ENCODE results near the gene GTF3C5.
"Not testable (repeated sequence)": the region's sequence is repeated elsewhere in the genome, so short reads cannot be mapped to it uniquely, and the experiment has no call there.

The GTF3C5 gene

DNA sequence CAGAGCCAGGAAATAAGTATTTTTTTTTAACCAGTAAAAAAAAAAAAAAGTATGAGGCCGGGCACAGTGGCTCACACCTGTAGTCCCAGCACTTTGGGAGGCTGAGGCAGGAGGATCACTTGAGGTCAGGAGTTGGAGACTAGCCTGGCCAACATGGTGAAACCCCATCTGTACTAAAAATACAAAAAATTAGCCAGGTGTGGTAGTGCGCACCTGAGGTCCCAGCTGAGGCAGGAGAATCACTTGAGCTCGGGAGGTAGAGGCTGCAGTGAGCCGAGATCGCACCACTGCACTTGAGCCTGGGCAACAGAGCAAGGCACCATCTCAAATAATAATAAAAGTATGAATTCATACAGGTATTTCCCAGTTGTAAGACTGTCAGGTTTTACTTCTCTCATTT is 41.4 kb downstream of the GTF3C5 start:
- not testable (repeated sequence) for DNase-seq

DNA sequence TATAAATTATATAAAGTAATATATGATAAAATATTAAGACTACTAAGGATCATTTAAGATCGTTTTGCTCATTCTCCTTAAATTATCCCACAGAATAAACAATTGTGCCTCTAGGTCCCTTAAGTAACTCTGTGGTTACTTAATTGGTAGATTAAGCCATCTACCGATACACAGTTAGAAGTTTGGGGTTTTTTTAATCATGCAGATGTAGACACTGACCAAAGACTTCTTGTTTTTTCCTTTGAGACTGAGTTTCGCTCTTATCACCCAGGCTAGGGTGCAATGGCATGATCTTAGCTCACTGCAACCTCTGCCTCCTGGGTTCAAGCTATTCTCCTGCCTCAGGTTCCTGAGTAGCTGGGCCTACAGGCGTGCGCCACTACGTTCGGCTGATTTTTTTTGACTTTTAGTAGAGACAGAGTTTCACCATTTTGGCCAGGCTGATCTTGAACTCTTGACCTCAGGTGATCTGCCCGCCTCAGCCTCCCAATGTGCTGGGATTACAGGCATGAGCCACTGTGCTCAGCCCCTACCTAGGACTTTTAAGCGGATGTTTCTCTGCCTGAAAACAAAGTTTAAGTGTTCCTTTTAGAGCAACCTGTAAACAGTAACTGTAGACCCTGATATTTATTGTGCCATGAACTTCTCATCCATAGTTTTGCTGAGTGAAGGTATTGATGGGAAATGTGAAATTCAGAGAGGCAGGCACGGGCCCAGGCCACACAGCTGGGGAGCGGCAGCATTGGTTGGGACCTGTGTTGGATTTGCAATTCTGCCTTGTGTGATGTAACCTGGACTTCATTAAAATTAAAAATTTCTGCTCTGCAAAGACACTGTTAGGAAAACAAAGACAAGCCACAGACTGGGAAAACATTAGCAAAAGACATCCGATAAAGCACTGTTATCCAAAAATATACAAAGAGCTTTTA is 42.6 kb downstream of the GTF3C5 start:
- no peak for DNase-seq

DNA sequence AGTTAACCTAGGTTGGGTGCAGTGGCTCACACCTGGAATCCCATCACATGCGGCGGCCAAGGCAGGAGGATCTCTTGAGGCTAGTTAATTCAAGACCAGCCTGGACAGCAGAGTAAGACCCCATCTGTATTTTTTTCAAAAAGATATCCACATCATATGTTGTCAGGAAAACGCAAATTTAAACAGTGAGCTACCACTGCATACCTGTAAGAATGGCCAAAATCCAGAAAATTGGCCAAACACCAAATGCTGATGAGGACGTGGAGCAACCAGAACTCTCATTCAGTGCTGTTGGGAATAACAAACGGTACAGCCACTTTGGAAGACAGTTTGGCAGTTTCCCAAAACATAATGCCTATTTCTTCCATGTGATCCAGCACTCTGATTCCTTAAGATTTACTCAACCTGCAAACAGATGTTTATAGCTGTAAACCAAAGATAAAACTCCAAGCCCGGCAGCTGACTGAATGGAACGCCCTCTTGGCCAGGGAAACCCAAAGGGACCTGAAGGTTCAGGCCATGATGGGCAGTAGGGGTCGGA is 43.4 kb downstream of the GTF3C5 start:
- no peak for DNase-seq

DNA sequence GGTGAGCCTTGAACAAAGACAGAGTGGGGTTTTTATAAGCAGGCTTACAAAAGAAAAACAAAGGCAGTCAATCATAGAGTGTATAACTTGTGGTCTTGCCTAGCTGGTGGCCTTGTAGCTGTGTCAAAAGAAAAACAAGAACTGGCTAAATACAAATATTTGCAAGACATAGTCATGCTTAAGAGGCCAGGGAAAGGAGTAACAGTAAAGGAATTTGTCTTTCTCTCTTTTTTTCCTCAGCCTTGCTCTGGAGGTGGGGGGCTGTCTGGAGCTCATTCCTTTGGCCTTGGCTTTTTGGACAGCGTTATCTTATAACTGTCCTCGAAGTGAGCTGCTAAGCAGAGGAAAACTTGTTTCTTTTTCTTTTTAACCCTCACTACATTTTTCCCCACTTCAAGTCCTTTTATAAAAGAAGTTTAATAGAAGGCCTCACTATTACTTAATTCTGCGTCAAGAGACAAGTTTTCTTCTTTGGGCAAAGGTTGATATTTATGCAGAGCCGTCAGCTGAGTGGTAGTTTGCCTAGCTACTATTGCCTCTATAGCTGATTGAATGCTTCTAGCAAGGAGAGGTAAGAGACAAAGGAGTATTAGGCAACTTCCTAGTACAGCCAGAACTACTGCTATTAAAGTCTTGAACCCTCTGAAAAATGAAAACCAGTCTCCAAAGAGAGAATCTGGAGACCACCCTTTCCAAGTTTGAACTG is 45.3 kb downstream of the GTF3C5 start:
- DNase-seq = peak; percentile 30

- DNase-seq = no peak
Measured at GRCh38 chr9:133076691-133077090, 45.9 kb downstream of the GTF3C5 start.

DNA sequence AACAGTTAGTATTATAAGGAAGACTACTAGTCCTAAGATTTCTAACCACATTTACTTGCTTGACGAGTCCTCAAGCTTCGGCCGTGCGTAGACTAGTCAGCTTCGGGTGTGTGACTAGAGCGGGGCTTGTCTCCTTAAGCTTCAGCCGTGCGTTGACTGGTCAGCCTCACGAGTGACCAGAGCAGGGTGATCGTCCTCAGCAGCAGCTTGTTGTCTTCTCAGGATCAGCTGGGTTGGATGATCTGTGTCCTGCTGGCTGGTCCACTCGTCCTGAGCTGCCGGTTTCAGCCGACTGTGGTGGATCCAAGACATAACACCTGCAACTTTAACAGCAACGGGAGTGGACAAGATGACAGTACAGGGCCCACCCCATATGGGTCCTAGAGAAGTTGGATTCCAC is 47.7 kb downstream of the GTF3C5 start:
- no peak for DNase-seq

DNA sequence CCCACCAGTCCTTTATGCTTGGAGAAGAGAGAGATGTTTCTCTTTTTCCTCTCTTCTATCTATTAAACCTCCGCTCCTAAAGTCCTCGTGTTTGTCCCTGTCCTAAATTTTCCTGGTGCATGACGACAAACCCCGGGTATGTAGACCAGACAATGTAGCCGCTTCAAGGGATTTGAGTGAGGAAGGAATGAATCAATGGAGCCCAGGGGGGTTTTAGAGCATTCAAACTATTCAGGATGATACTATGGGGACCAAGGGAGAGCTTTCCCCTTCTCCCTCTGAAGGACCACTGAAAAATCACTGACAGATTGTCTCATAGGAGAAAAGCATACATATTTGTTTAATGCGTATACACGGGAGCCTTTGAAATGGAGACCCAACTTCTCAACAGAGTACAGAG is 49.4 kb downstream of the GTF3C5 start:
- DNase-seq = no peak

GRCh38 chr9:133080786-133081779 is 50.3 kb downstream of the GTF3C5 start:
- not testable (repeated sequence) for DNase-seq

- not testable (repeated sequence) for DNase-seq
Measured at GRCh38 chr9:133081957-133082644, 51.3 kb downstream of the GTF3C5 start.

GRCh38 chr9:133083688-133084087 is 52.9 kb downstream of the GTF3C5 start:
- DNase-seq = not testable (repeated sequence)

GRCh38 chr9:133086212-133086860 is 55.5 kb downstream of the GTF3C5 start:
- DNase-seq = not testable (repeated sequence)

DNA sequence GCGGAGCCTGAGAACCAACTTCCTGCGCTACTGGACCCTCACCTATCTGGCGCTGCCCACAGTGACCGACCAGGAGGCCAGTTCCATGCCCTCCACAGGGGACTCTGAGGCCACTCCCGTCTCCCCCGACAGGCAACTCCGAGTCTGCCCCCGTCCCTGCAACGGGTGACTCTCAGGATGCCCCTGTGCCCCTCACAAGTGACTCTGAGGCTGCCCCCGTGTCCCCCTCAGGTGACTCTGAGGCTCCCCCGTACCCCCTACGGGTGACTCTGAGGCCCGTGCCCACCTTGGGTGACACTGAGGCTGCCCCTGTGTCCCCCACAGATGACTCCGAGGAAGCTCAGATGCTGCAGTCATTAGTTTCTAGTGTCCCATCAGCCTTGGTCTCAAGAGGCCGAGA is 56.1 kb downstream of the GTF3C5 start:
- DNase-seq = no peak

- DNase-seq = no peak
Measured at GRCh38 chr9:133087429-133088145, 56.8 kb downstream of the GTF3C5 start.

- no peak for DNase-seq
Measured at GRCh38 chr9:133088146-133088750, 57.5 kb downstream of the GTF3C5 start.

DNA sequence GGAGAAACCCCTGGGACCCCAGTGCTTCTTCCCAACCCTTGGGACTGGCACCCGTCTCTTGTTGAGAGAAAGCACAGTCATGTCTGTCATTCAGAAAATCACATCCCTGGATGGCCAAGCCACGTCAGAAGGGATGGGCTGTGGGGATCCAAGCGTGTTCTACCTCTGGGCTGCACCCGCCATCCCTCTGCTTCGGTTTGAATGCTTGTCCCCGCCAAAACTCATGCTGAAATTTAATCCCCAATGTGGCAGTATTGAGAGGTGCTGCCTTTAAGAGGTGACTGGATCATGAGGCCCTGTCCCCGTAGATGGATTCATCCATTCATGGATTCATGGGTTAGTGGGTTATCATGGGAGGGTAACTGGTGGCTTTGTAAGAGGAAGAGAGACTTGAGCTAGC is 58.0 kb downstream of the GTF3C5 start:
- no peak for DNase-seq

- no peak for DNase-seq
Measured at GRCh38 chr9:133089271-133089671, 58.5 kb downstream of the GTF3C5 start.

GRCh38 chr9:133090187-133090586 is 59.4 kb downstream of the GTF3C5 start:
- no peak for DNase-seq

GRCh38 chr9:133090752-133091385 is 60.1 kb downstream of the GTF3C5 start:
- no peak for DNase-seq

GRCh38 chr9:133094351-133094750 is 63.6 kb downstream of the GTF3C5 start:
- DNase-seq = not testable (repeated sequence)

Measured in NCI-H226 (cell line).